ENCODE results near the gene THSD7A.

The THSD7A gene

DNA sequence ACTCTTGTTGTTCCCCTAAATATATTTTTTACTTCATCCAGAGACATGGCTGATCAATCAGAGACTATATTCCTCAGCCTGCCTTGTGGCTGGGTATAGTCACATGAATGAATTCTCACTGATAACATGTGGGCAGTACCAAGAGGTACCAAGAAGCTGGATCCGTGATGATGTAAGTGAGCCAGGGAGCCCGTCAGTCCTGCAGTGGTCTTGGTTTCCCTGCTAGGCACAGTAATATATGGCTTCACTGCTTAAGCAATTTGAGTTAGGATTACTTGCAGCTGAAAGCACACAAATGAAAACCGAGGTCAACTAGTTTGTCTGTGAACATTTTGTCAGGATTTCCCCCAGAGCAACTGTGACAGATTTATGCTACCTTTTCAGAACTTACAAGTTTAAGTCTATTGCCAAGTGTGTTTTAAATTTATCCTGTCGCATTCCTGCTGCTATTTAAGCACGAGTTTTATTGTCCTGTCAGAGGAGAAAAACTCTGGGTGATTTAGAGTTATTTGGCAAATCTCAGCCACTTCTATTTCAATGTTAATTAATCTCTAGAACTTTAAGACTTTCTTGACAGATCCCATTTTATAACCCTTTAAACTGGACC lies 476.5 kb downstream of the THSD7A start:
- TF ChIP-seq, protein P1, sequence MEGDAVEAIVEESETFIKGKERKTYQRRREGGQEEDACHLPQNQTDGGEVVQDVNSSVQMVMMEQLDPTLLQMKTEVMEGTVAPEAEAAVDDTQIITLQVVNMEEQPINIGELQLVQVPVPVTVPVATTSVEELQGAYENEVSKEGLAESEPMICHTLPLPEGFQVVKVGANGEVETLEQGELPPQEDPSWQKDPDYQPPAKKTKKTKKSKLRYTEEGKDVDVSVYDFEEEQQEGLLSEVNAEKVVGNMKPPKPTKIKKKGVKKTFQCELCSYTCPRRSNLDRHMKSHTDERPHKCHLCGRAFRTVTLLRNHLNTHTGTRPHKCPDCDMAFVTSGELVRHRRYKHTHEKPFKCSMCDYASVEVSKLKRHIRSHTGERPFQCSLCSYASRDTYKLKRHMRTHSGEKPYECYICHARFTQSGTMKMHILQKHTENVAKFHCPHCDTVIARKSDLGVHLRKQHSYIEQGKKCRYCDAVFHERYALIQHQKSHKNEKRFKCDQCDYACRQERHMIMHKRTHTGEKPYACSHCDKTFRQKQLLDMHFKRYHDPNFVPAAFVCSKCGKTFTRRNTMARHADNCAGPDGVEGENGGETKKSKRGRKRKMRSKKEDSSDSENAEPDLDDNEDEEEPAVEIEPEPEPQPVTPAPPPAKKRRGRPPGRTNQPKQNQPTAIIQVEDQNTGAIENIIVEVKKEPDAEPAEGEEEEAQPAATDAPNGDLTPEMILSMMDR (conservative IDR thresholded peaks at IDR 0.05): no peak
- no peak overlapping the region for H3K27ac ChIP-seq

DNA sequence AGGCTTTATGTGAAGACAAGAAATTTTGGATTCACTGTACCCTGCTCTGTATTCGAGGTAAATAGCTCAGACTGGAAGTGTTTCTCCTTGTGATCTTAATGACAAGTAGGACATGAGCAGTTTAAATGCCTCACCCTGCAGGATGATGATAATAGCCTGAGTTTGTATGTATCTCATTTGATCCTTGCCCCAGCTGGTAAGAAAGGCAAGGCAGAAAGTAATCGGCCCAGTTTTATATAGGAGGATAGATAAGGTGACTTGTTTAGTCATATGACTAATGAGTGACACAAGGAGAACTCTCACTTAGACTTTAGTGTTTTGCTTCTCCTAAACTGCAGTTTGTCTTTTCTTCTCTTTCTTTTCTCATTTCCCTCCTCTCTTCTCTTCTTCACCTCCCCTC lies 485.7 kb downstream of the THSD7A start:
- H3K27ac ChIP-seq: no peak overlapping the region
- TF ChIP-seq, protein P1 (conservative IDR thresholded peaks at IDR 0.05): no peak

DNA sequence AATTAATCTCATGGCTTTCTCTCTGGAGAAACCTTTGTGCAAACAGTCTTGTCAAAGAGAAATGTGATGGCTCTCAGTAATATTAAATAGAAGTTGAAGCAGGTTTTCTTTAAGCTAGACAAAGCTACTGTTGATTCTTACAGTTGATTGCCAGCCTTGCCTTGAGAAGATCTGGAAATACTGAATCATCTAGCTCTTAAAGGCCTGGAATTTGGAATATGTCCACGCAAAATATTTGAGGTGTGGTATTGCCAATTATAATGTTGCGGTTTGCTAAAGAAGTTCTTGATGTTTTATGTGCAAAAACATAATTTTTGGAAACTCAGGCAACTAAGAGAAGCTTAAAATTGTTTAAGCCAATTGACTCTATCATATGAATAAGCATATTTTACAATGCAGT lies 486.4 kb downstream of the THSD7A start:
- H3K27ac ChIP-seq: no peak overlapping the region
- TF ChIP-seq, protein P1 (conservative IDR thresholded peaks at IDR 0.05): no peak

DNA sequence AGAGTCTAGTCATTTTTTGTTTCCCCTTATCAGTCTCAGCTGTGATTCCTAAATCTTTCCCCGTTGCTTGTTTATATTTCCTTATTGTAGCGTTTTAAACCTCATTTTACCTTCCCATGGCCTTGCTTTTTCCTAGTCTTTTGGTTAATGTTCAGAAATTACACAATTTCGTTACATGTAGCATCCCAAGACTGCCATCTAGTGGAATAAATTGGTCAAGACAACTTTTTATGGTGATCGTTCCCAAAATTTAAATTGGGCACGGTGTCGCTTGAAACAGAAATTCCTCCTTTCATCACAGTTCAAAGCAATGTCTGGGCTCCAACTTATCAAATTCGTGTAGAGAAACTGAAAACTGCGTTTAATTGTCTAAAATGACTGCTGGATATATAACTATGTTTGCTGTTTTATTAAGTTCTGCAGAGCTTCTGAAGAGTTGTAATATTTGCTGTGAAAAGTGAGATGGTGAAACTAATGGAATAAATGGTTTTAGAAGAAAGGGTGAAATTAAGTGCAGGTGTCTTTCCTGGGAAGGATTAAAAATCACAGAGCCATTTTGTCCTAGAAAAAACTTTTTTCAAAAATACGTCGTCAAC lies 488.1 kb downstream of the THSD7A start:
- no peak overlapping the region; the same call in 1 of the 2 replicates for H3K27ac ChIP-seq
- TF ChIP-seq, protein P1 (conservative IDR thresholded peaks at IDR 0.05): peak; percentile 83

DNA sequence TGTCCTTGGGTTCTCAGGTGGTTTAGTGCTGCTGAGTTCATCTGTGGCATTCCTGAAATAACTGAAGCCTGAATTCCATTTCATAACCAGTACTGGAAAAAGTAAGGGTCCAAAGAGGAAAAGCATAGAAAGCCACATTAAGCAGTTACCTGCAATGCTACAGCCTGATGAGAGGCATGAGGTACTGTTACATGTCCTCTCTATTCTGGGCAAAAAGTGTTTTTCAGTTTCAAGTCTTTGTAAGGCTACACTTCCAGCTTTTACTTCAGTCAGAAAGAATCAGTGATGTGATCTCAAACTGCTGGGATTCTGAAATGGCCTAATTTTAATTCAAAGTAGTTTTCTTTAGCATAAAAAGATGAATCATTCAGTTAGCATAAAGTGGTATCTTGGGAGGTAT lies 488.9 kb downstream of the THSD7A start:
- TF ChIP-seq, protein P1 (conservative IDR thresholded peaks at IDR 0.05): no peak
- H3K27ac ChIP-seq: no peak overlapping the region; the same call in 1 of the 2 replicates

DNA sequence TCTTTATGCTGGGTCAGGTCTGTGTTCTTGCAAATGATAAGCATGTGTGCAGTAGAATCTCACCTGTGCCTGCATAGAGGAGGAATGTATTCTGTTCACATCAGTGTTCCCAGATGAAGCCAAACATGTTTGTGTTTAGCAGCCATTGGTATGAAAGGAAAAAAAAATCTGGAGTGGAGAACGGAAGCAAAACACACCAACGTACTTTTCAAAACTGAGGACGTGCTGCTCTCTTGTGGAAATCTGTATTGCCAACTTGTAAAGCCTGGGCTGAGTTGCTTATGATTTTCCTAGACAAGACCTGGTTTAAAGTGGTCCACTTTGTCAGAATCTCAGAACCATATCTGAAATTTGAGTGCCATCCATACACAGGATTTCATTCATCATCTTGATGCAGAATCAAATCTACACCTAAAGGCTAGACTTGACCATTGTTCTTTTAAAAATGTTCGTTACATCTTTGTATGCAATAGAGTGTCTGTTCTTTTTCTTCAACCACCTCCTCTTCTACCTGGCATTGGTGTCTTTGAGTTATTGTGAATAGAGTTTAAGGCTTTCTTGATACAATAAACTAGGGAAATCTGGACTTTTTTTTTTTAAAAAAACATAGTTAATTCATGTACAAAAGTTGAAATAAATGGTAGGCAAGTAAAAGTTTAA lies 490.6 kb downstream of the THSD7A start:
- peak overlapping the region; percentile 56 for H3K27ac ChIP-seq
- TF ChIP-seq, protein P1 (conservative IDR thresholded peaks at IDR 0.05): peak; percentile 78

DNA sequence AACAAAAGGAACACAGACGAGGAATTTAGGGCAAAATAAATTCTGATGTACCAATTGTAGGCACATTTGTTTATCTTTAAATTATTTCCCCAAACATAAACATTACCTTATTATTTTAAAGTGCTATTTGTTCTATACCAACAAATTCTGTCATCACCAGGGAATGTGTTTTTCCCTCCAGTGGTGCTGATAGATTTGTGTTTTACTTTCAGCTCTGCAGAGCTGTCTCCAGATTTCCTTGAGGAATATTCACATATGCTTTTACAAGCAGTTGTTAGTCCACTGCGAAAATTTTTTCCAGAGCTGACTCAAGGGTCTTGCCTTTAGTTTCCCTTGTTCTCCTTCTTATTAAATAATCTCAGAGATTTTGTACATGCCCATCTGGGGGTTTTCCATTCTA lies 495.6 kb downstream of the THSD7A start:
- no peak overlapping the region for H3K27ac ChIP-seq
- TF ChIP-seq, protein P1 (conservative IDR thresholded peaks at IDR 0.05): no peak

Measured in VCaP (cell line).